Renal cortex interstitium (tissue), 11 donors: ENCODE results near the gene SDK1. TPM values are rescaled to one million over a fixed set of nuclear protein-coding genes. Genes with fewer than 3 reads are reported as not detected.

Experiments
- DNase-seq, 11 donors: peaks; one replicate each; pipeline ENCODE4 v3.0.0-alpha.2; 2013; ENCODE audit warnings: low read depth in 9 of 11, low spot score in 4 of 11; ENCODE audit errors: extremely low read depth in 1 of 11
- polyA plus RNA-seq, 3 donors: library from polyadenylated mRNA; unstranded; fragments of 120-200 nt; gene quantifications; one replicate each; pipeline ENCODE4 v1.2.1, GENCODE V29; 2013; ENCODE audit not compliant: insufficient read length in 3 of 3

The SDK1 gene
- polyA plus RNA-seq, 3 donors, result 5.9 to 9.1 (median 7.6) TPM

GRCh38 chr7:4127909-4128560, 827.0 kb downstream of the SDK1 start:
- no peak for DNase-seq

DNA sequence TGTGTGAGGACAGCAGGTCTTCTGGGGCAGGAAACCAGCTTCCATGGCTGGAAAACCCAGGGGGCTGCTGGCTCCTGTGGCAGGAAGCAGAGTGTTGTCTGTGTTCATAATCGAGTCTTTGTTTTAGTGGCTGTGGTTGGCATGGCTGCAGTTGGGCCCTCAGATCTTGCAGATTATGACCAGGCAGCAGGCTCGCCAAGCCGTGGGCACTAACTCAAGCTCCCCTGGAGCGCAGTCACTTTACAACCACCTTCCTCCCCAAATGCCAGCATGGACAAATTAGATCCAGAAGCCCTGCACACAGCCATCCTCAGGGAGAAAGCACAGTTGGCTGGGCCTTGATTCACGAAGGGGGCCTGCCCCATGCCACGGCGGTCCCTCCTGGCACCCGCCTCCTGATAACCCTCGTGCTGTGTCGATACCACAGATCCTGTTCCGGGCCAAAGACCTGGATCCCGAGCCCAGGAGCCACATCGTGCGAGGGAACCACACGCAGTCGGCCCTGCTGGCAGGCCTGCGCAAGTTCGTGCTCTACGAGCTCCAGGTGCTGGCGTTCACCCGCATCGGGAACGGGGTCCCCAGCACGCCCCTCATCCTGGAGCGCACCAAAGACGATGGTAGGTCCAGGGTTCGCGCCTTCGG, 828.5 kb downstream of the SDK1 start:
- no peak for DNase-seq

- DNase-seq, result no peak
These were observed 830.0 kb downstream of the SDK1 start for GRCh38 chr7:4131063-4131462.

DNA sequence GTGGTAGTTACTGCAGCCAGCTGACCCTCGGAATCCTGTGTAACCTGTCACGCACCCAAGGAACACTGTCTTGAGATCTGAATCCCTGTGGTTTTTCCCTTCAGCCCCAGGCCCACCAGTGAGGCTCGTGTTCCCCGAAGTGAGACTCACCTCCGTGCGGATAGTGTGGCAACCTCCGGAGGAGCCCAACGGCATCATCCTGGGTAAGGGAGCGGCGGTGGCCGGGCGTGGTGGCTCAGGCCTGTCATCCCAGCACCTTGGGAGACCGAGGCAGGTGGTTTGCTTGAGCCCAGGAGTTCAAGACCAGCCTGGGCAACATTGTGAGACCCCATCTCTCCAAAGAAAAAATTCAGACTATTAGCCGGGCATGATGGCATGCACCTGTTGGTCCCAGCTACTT, 831.2 kb downstream of the SDK1 start:
- no peak for DNase-seq

GRCh38 chr7:4133491-4134044, 832.5 kb downstream of the SDK1 start:
- DNase-seq, result no peak

DNA sequence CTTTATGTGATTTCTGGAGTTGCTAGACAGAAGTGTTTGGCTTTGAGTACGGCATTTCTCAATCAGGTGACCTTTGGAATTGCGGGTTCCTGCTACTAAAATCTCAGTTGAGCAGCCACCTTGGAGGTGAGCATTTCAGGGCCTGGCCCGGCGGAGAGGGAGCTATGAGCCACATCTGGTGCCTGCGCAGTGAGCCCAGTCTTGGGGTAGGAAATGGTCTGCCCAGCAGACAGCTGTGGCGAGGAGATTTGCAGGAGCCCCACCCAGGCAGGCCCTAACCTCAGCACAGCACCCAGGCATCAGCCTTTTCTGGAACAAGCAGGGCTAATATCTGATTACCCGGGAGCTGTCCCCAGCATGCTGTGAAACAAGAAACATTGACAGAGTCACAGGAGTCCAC, 833.2 kb downstream of the SDK1 start:
- no peak for DNase-seq

DNA sequence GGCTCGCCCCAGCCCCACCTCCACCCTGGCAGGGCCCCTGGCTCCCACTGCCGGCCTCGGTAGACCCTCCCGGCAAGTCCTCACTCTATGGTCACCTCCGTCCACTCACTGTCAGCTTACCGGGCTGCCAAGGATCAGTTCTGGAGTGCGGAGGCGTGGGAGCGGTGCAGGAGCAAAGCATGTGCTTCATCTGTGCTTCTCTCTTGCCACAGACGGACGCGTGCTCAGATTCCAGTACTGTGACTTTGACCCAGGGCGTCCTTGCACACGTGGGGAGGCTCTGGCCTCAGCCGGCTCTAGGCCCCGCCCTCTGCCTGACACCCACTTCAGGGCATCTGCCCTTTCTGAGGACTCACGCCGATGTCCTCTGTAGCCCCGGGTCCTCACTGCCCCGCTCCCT, 833.6 kb downstream of the SDK1 start:
- no peak for DNase-seq

GRCh38 chr7:4135301-4135700, 834.2 kb downstream of the SDK1 start:
- DNase-seq, result no peak

- no peak for DNase-seq
These were observed 835.0 kb downstream of the SDK1 start for GRCh38 chr7:4136036-4136435.

GRCh38 chr7:4136501-4137110, 835.6 kb downstream of the SDK1 start:
- DNase-seq, result no peak

GRCh38 chr7:4137552-4137951, 836.5 kb downstream of the SDK1 start:
- DNase-seq, result no peak

DNA sequence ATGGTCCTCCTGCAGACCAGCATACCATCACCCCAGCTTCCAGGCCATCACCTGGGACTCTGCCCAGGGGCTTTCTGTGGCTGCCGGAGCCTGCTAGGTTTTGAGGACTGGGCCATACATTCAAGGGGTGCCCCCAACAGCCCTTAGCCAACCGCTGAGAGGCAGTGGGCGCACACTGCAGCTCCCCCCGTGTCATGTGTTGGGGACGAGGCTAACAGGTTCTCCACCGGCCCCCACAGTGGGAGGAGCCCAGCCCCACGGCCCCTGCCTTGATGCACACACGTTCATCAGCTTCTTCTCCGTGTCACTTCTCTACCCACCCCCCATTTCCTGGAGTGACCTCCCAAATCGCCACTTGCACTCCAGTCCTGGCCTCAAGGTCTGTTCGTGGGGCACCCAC, 837.8 kb downstream of the SDK1 start:
- no peak for DNase-seq

DNA sequence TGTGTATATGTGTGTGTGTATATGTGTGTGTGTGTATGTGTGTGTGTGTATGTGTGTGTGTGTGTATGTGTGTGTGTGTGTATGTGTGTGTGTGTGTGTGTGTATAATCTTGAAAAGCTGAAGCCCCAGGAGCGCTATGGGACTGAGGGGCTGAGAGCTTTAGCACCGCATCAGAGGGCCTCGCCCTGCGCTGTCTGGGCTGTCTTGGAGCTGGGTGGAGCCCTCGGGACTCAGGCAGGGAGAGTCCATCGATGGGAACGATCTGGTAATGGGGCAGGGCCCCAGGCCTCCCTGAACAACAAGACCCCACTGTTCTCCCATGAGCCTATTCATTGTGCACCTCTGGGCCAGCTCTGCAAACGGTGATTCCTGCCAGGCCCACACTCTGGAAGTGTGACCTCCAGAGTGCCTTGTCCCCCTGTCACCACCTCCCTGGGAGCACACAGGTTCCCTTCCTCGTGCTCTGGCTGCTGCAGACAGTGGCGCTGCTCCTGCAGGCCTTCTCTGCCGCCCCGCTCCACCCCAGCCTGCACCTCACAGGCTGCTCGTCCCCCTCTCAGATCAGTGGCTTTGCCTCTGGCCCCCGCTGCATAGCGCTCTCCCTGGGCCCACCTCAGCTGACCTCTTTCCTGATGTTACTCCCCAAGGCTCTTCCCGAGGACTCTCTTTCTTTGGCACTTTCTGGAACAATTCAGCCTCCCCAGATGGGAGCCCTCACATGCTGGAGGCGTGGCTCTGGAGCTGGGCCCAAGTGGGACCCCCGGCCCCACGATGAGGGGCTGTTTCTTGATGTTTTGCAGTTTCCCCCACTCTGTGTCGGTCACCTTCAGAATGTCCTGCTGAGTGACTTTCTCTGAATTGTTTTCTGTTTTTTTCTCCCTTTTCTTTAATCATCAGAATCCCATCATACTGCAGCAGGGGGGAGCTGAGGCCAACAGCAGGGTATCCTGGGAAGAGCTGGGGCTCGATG, 838.9 kb downstream of the SDK1 start:
- no peak for DNase-seq

DNA sequence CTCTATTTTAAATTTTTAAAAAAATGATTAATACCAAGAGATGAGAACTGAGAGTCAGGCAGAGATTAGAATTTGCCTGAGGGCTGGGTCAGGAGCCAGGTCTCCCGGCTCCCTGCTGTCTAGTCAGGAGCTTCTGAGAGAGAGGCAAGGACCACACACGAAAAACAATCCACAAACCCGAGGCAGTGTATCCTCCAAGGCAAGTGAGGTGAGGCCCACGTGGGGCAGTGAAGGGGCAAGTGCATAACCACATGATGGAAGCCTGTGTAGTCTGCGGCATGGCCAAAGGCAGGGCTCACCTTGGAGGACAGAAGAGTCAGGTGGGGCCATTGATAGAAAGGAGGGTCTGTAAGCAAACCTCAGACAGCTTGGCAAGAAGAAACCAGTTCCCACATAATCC, 839.9 kb downstream of the SDK1 start:
- no peak for DNase-seq

- DNase-seq, result no peak
These were observed 842.0 kb downstream of the SDK1 start for GRCh38 chr7:4143006-4143405.

- no peak for DNase-seq
These were observed 842.6 kb downstream of the SDK1 start for GRCh38 chr7:4143511-4144171.

GRCh38 chr7:4144172-4144701, 843.2 kb downstream of the SDK1 start:
- no peak for DNase-seq

GRCh38 chr7:4144811-4145510, 843.9 kb downstream of the SDK1 start:
- DNase-seq, result peak in 7 of 11 donors; percentile 48 to 66 (median 52)
